D721Med (cell line): Measurements from ENCODE around the gene AKAIN1.

Experiments used
- DNase-seq: peaks from one replicate; pipeline ENCODE4 v3.0.0; 2011; ENCODE audit warnings: low spot score; ENCODE audit not compliant: insufficient read length
- FAIRE-seq: peaks from 2 replicates; lab custom pipeline; 2011; peaks lifted over from hg19 to GRCh38; lab: Jason Lieb, UNC
- CTCF ChIP-seq: IDR thresholded peaks from 2 replicates; pipeline ENCODE4 v1.5.1; 2012; ENCODE audit warnings: mild to moderate bottlenecking, control low read depth; ENCODE audit not compliant: insufficient read depth; ENCODE audit errors: missing control alignments

AKAIN1 gene

GRCh38 chr18:5152343-5153020 lies 44.6 kb downstream of the AKAIN1 start:
- DNase-seq = no peak
- FAIRE-seq = no peak
- TF ChIP-seq CTCF = no peak

DNA sequence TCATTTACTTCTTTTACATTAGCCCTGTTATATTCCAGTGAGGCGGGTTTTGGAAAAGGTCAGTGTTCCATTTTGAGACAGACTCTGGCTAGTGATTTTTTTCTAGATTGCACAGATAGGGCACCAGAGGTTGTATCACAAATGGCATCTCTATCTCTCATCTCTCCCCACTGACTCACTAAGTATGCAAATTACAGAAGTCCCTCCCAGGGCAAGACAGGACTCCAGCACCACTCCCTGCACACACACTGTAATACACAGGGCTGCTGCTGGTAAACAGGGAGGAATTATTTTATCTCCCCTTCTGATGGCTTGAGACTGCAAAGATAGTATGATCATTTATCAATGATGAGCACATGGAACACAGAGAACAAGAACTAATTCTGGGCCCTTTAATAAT lies 46.2 kb downstream of the AKAIN1 start:
- DNase-seq (no peak), FAIRE-seq (no peak)
- TF ChIP-seq CTCF = no peak

- DNase-seq = no peak
- no peak for FAIRE-seq
- no peak for TF ChIP-seq CTCF
Measured at GRCh38 chr18:5146093-5146492, 51.0 kb downstream of the AKAIN1 start.

- no peak for FAIRE-seq
- no peak for DNase-seq
- TF ChIP-seq CTCF = no peak
Measured at GRCh38 chr18:5145168-5145825, 51.8 kb downstream of the AKAIN1 start.

DNA sequence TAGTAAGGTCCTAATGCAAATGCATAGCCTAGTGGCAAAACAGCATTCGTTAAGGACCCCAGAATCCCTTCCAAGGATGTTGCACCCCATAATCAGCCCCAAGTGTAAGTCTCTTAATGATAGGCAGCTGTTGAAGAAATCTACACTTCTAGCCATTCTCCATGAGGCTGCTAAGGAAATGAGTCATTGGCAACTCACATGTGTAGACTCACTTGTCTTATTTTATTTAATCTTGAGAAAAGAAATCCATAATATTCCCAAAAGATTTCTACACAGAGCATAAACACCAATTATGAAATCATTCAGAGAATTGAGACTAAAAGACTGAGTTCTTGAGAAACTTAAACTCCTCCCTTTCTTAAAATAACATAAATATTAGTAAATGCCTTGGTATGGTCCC lies 52.4 kb downstream of the AKAIN1 start:
- DNase-seq (no peak), FAIRE-seq (no peak)
- no peak for TF ChIP-seq CTCF

- no peak for DNase-seq
- FAIRE-seq = peak; percentile 74
- no peak for TF ChIP-seq CTCF
Measured at GRCh38 chr18:5142859-5143258, 54.2 kb downstream of the AKAIN1 start.

DNA sequence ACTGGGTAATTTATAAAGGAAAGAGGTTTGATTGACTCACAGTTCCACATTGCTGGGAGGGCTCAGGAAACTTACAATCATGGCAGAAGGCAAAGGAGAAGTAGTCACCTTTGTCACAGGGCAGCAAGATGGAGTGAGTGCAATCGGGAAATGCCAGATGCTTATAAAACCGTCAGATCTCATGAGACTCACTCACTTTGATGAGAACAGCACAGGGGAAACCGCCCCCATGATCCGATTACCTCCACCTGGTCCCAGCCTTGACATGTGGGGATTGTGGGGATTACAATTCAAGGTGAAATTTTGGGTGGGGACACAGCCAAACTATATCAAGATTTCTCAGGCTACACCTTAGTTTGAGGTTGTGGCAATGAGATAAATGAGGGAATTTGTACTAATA lies 54.9 kb downstream of the AKAIN1 start:
- FAIRE-seq (peak; percentile 82), DNase-seq (no peak)
- no peak for TF ChIP-seq CTCF
